IMR-90 (cell line): ENCODE data around the gene ABHD16B. TPM values are rescaled to one million over a fixed set of nuclear protein-coding genes. Genes with fewer than 3 reads are reported as not detected.
A peak's percentile ranks its signal among the peaks of the same experiment; 100 is the strongest.

Experiments
- ATAC-seq: fragments of 200-7000 bp; cut with Tn5 transposase; 2 replicates; pipeline ENCODE4 v1.9.1; 2020; ENCODE audit warnings: low read depth, mild to moderate bottlenecking, moderate library complexity
- BruUV-seq: library from RNA; stranded (reverse); fragments of 400-500 nt; replicated peaks from 2 replicates; lab custom pipeline; 2021; lab: Mats Ljungman, UMichigan
- CTCF ChIA-PET: fragments of 300-600 bp; formaldehyde crosslinking; extraction: SDS; loops from one replicate; lab custom pipeline; 2021; ENCODE audit warnings: antibody characterized with exemption; lab: Yijun Ruan, JAX
- POLR2A ChIA-PET: fragments of 300-600 bp; sonication (Branson Sonifier 250); formaldehyde crosslinking; loops from one replicate; lab custom pipeline; 2022; ENCODE audit warnings: antibody characterized with exemption; ENCODE audit not compliant: unreplicated experiment; lab: Charles Lee
- DNase-seq: peaks from one replicate; pipeline ENCODE4 v3.0.0; 2013
- H2AFZ ChIP-seq: replicated peaks from 2 replicates; pipeline ENCODE3; 2013; ENCODE audit warnings: low read length, mild to moderate bottlenecking; ENCODE audit not compliant: poor library complexity
- H2AK5ac ChIP-seq: 2 replicates; pipeline ENCODE4 v1.6.1; 2013; ENCODE audit warnings: low read depth, low read length, inconsistent platforms
- H2AK9ac ChIP-seq: replicated peaks from 2 replicates; pipeline ENCODE3; 2013; ENCODE audit warnings: mild to moderate bottlenecking, low read depth, low read length, moderate library complexity; ENCODE audit not compliant: poor library complexity
- H2BK120ac ChIP-seq: 2 replicates; pipeline ENCODE4 v1.6.1; 2013; ENCODE audit warnings: low read depth, low read length, inconsistent platforms
- H2BK15ac ChIP-seq: 3 replicates; pipeline ENCODE4 v1.6.1; 2013; ENCODE audit warnings: low read depth, low read length, inconsistent platforms
- H2BK20ac ChIP-seq: 2 replicates; pipeline ENCODE4 v1.6.1; 2013; ENCODE audit warnings: low read depth, mild to moderate bottlenecking, inconsistent platforms, low read length, moderate library complexity
- H2BK5ac ChIP-seq: 2 replicates; pipeline ENCODE4 v1.6.1; 2013; ENCODE audit warnings: mild to moderate bottlenecking, low read depth, low read length, inconsistent platforms; ENCODE audit not compliant: poor library complexity, severe bottlenecking
- H3K14ac ChIP-seq: replicated peaks from 2 replicates; pipeline ENCODE4 v1.6.1; 2013; ENCODE audit warnings: low read depth, low read length, inconsistent platforms
- H3K18ac ChIP-seq: 2 replicates; pipeline ENCODE4 v1.6.1; 2013; ENCODE audit warnings: low read depth, low read length, control low read depth
- H3K23ac ChIP-seq: 2 replicates; pipeline ENCODE4 v1.6.1; 2013; ENCODE audit warnings: low read depth, low read length, inconsistent platforms
- H3K27ac ChIP-seq: 2 replicates; pipeline ENCODE4 v1.5.1; 2013; ENCODE audit warnings: mild to moderate bottlenecking, control low read depth, low read length; ENCODE audit not compliant: insufficient read depth
- H3K27me3 ChIP-seq: 2 replicates; pipeline ENCODE4 v1.6.1; 2013; ENCODE audit warnings: low read length; ENCODE audit not compliant: control insufficient read depth, insufficient read depth
- H3K36me3 ChIP-seq: 2 replicates; pipeline ENCODE4 v1.6.1; 2013; ENCODE audit warnings: low read length, mixed read lengths; ENCODE audit not compliant: control insufficient read depth, insufficient read depth
- H3K4ac ChIP-seq: 2 replicates; pipeline ENCODE4 v1.6.1; 2013; ENCODE audit warnings: low read depth, low read length, inconsistent platforms
- H3K4me1 ChIP-seq: 2 replicates; pipeline ENCODE4 v1.6.1; 2013; ENCODE audit warnings: low read length, mixed read lengths; ENCODE audit not compliant: control insufficient read depth, insufficient read depth
- H3K4me2 ChIP-seq: 2 replicates; pipeline ENCODE4 v1.6.1; 2013; ENCODE audit warnings: low read depth, mild to moderate bottlenecking, control low read depth, low read length, moderate library complexity
- H3K4me3 ChIP-seq: 2 replicates; pipeline ENCODE4 v1.5.1; 2013; ENCODE audit warnings: low read depth, mild to moderate bottlenecking, control low read depth, low read length, moderate library complexity; ENCODE audit not compliant: insufficient read depth
- H3K56ac ChIP-seq: 2 replicates; pipeline ENCODE4 v1.6.1; 2013; ENCODE audit warnings: low read length, inconsistent platforms; ENCODE audit not compliant: insufficient read depth; ENCODE audit errors: extremely low read depth
- H3K79me1 ChIP-seq, 2 experiments: 2 replicates each; pipeline ENCODE4 v1.6.1; 2013; ENCODE audit warnings: low read length in 2 of 2, inconsistent platforms in 1 of 2, low read depth in 1 of 2
- H3K9ac ChIP-seq: 2 replicates; pipeline ENCODE4 v1.6.1; 2013; ENCODE audit warnings: low read depth, low read length, control low read depth
- H3K9me1 ChIP-seq: 2 replicates; pipeline ENCODE4 v1.6.1; 2013; ENCODE audit warnings: low read length, inconsistent platforms; ENCODE audit not compliant: insufficient read depth
- H3K9me3 ChIP-seq: 2 replicates; pipeline ENCODE4 v1.6.1; 2013; ENCODE audit warnings: low read length; ENCODE audit not compliant: control insufficient read depth, insufficient read depth
- H4K20me1 ChIP-seq: 2 replicates; pipeline ENCODE4 v1.6.1; 2013; ENCODE audit warnings: low read length, inconsistent platforms; ENCODE audit not compliant: insufficient read depth
- H4K5ac ChIP-seq: 2 replicates; pipeline ENCODE4 v1.6.1; 2013; ENCODE audit warnings: mild to moderate bottlenecking, low read depth, low read length, control low read depth
- H4K8ac ChIP-seq, 2 experiments: 2 replicates each; pipeline ENCODE4 v1.6.1; 2013; ENCODE audit warnings: low read depth in 2 of 2, low read length in 2 of 2, control low read depth in 1 of 2, inconsistent platforms in 1 of 2
- H4K91ac ChIP-seq: 2 replicates; pipeline ENCODE4 v1.6.1; 2013; ENCODE audit warnings: low read depth, low read length, inconsistent platforms; ENCODE audit not compliant: insufficient read depth
- CHD1 ChIP-seq: IDR thresholded peaks from 2 replicates; pipeline ENCODE4 v1.6.1; 2012; ENCODE audit warnings: low read depth, low read length, improper control_type of control experiment
- CTCF ChIP-seq: conservative IDR thresholded peaks from 2 replicates; pipeline ENCODE4 v1.5.1; 2012; ENCODE audit warnings: mild to moderate bottlenecking, low read depth, low read length, improper control_type of control experiment
- FOS ChIP-seq: fragments of 150-350 bp; IDR thresholded peaks from 2 replicates; pipeline ENCODE4 v1.6.1; 2016; ENCODE audit warnings: low read depth, low read length
- MAFK ChIP-seq: IDR thresholded peaks from 2 replicates; pipeline ENCODE4 v1.6.1; 2012; ENCODE audit warnings: low read depth, low read length, improper control_type of control experiment
- MAZ ChIP-seq: IDR thresholded peaks from 2 replicates; pipeline ENCODE4 v1.6.1; 2012; ENCODE audit warnings: low read depth, mild to moderate bottlenecking, low read length, improper control_type of control experiment, moderate library complexity, borderline replicate concordance
- POLR2A ChIP-seq: IDR thresholded peaks from 2 replicates; pipeline ENCODE4 v1.6.1; 2012; ENCODE audit warnings: mild to moderate bottlenecking, low read depth, low read length
- RAD21 ChIP-seq: IDR thresholded peaks from 2 replicates; pipeline ENCODE4 v1.6.1; 2012; ENCODE audit warnings: low read length, improper control_type of control experiment
- RFX5 ChIP-seq: IDR thresholded peaks from 2 replicates; pipeline ENCODE4 v1.8.0; 2012; ENCODE audit warnings: low read depth, mild to moderate bottlenecking, low read length, moderate library complexity
- USF2 ChIP-seq: fragments of 150-350 bp; IDR thresholded peaks from 2 replicates; pipeline ENCODE4 v1.6.1; 2017; ENCODE audit warnings: mild to moderate bottlenecking, antibody characterized with exemption, low read length, low read depth
- WGBS, 2 experiments: methylation state at CpG; one replicate each; pipeline versions ENCODE4 v1.1.5 to v1.1.7; 2013; ENCODE audit warnings: missing lambda C conversion rate in 2 of 2; ENCODE audit not compliant: insufficient read length in 1 of 2; ENCODE audit errors: extremely low coverage in 2 of 2; 5-methylcytosine and 5-hydroxymethylcytosine counted together
- dilution Hi-C: fragments of 300-500 bp; cut with HindIII; formaldehyde crosslinking; loops from one replicate; pipeline ENCODE4 v1.14.3; 2018; ENCODE audit warnings: low sequenced_read_pairs; ENCODE audit not compliant: unreplicated experiment
- in situ Hi-C: fragments of 300-500 bp; cut with MboI; formaldehyde crosslinking; loops from 3 replicates; pipeline ENCODE4 v1.14.3; 2019; ENCODE audit warnings: low sequenced_read_pairs, inconsistent platforms, mixed read lengths
- intact Hi-C: fragments of 100-400 bp; cut with micrococcal nuclease; formaldehyde crosslinking; loops from 2 replicates; pipeline ENCODE4 v1.10.0; 2022
- polyA plus RNA-seq, 3 experiments: library from polyadenylated mRNA; depleted of rRNA; stranded (reverse); fragments of >200 nt; gene quantifications; 2 replicates each; pipeline ENCODE4 v1.2.3, GENCODE V29; 2012; ENCODE audit warnings: low replicate concordance in 1 of 3
- total RNA-seq: library from RNA; depleted of rRNA; stranded (reverse); fragments of >200 nt; gene quantifications from 2 replicates; pipeline ENCODE4 v1.2.3, GENCODE V29; 2012
- TF ChIP-seq, protein P1 (sequence below): fragments of 150-350 bp; IDR thresholded peaks from 2 replicates; pipeline ENCODE4 v1.6.1; 2016; ENCODE audit warnings: low read depth, mild to moderate bottlenecking, low read length, moderate library complexity, borderline replicate concordance

ABHD16B gene
- total and polyA plus RNA-seq, 2 of the 4 experiments (the other 2 are of a cell fraction), result 0.05 TPM; not detected in 1

- TF ChIP-seq RFX5, result no peak
These were observed 29.2 kb upstream of the ABHD16B start (continued) for GRCh38 chr20:63831993-63832686.

DNA sequence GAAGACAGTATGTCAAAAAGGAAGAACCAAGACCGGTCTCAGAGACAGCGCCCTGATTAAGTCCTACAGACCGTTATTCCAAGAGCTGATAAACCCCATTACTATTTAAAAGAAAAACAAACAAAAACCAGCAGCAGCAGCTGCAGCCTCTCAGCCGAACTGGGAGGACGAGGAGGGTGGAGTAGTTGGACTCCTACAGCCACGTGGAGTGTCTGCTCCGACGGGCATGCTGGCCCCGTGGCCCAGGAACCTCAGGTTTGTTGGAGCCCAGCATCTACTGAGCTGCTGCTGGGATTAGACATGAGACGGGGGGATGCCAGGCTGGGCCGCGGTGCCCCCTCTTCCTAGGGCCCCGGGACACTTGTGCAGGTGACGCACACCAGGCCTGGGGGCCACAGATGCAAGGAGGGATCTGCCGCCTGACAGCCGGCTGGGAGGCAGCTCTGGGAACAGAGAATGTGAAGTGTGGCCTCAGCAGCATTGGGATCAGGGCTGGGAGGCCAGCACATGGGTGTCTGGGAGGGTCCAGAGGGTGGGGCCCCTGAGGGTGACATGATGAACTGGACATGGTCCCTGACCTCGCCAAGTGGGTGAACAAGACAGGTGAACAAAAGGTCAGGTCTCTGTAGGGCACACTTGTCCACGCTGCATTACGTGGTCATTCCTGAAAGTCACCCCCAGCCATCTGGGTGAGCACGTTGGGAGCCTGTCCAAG lies 27.4 kb upstream of the ABHD16B start:
- peak overlapping the region; percentile 92 for H2BK120ac ChIP-seq
- WGBS, 2 experiments, result 48% methylated on average over 9 of the region's 20 CpGs; no CpG with 5 or more reads in 1 of the 2 experiments
- H4K20me1 ChIP-seq, result peaks cover 12% of the 10 kb centered on the region; the same call in 1 of the 2 replicates
- peak; percentile 92 for DNase-seq
- no peak overlapping the region for H3K4me3 ChIP-seq
- peak overlapping the region; percentile 18; the same call in 1 of the 2 replicates for H3K4me2 ChIP-seq
- no TSS peak for BruUV-seq
- no peaks in the 10 kb centered on the region for H3K27me3 ChIP-seq
- peak overlapping the region; percentile 98 for H4K91ac ChIP-seq
- no peaks in the 10 kb centered on the region for H3K36me3 ChIP-seq
- ChIA-PET POLR2A (interaction anchor here (0.6 kb wide), 1 partner anchor 11 kb away, joined by 3 read pairs; no protein-coding TSS in a partner anchor), CTCF (interaction anchor here (0.7 kb wide), 1 partner anchor 48 kb away, joined by 3 read pairs; no protein-coding TSS in a partner anchor)
- peak overlapping the region; percentile 99 for H2AK5ac ChIP-seq
- in situ Hi-C loops (no loop called here), intact Hi-C loops (no loop called here), dilution Hi-C loops (no loop called here)
- H2AFZ ChIP-seq, result peak overlapping the region; percentile 87
- ATAC-seq, result peak; percentile 10
- peaks cover 19% of the 10 kb centered on the region for H3K9me1 ChIP-seq
- H2AK9ac ChIP-seq, result peak overlapping the region; percentile 98
- peak overlapping the region; percentile 97 for H3K4ac ChIP-seq
- H3K4me1 ChIP-seq, result peaks cover 33% of the 10 kb centered on the region
- H2BK5ac ChIP-seq, result peak overlapping the region; percentile 87
- H3K9me3 ChIP-seq, result no peaks in the 10 kb centered on the region
- peaks cover 10 to 26% of the 10 kb centered on the region in 2 experiments for H3K79me1 ChIP-seq
- peak overlapping the region; percentile 76 for H2BK15ac ChIP-seq
- peak overlapping the region; percentile 87 for H3K27ac ChIP-seq
- H3K18ac ChIP-seq, result peak overlapping the region; percentile 71
- peak overlapping the region; percentile 95 for H4K5ac ChIP-seq
- 0 out of 2 replicates have a peak overlapping the region, but pooled peaks have one; percentile 11 for H3K56ac ChIP-seq
- peak overlapping the region; percentile 70 to 97 for H4K8ac ChIP-seq
- H3K23ac ChIP-seq, result peak overlapping the region; percentile 33
- peak overlapping the region; percentile 84 for H2BK20ac ChIP-seq
- H3K9ac ChIP-seq, result no peak overlapping the region
- H3K14ac ChIP-seq, result peak overlapping the region; percentile 90
- TF ChIP-seq FOS (peak; percentile 46; the same call in 1 of the 2 replicates), RFX5 (no peak), MAZ (no peak), CHD1 (no peak), MAFK (no peak), CTCF (no peak), RAD21 (no peak), USF2 (peak; percentile 75), POLR2A (no peak)
- TF ChIP-seq, protein P1, sequence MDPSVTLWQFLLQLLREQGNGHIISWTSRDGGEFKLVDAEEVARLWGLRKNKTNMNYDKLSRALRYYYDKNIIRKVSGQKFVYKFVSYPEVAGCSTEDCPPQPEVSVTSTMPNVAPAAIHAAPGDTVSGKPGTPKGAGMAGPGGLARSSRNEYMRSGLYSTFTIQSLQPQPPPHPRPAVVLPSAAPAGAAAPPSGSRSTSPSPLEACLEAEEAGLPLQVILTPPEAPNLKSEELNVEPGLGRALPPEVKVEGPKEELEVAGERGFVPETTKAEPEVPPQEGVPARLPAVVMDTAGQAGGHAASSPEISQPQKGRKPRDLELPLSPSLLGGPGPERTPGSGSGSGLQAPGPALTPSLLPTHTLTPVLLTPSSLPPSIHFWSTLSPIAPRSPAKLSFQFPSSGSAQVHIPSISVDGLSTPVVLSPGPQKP, result no peak
